Measurements from ENCODE around the gene TIMM8A. TPM values are rescaled to one million over a fixed set of nuclear protein-coding genes. Genes with fewer than 3 reads are reported as not detected.

Gene TIMM8A
- total RNA-seq, 1 donor from 2014 or later = 24.8 TPM

DNA sequence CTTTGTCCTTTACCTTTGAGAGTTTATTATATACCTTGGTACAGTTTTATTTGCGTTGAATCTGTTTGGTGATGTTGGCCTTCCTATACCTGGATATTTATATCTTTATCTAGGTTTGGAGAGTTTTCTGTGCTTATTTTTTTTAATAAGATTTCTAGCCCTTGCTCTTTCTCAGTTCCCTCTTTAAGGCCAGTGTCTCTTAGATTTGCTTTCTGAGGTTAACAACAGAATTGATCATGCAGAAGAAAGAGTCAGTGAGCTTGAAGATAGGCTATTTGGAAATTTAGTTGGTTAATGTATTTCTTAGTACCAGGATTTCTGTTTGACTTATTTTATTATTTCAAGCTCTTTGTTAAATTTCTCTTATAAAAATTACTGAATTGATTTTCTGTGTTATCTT, 44.8 kb downstream of the TIMM8A start:
- DNase-seq = no peak
- no peak for TF ChIP-seq CTCF (IDR thresholded peaks at IDR 0.05; ENCODE audit: borderline replicate concordance)
- Histone ChIP-seq H3K27me3 (ENCODE audit: low read depth) (no peaks in the 10 kb centered on the region), H3K36me3 (no peaks in the 10 kb centered on the region), H3K4me3 (no peak overlapping the region), H3K4me1 (no peaks in the 10 kb centered on the region), H3K27ac (replicated peaks) (no peak overlapping the region), H3K9me3 (replicated peaks) (no peaks in the 10 kb centered on the region)
- intact Hi-C loops (cut with micrococcal nuclease) = no loop called here

Other genes with a start within 250 kb of the TIMM8A start
- gene DRP2, start 129.0 kb downstream of the TIMM8A start, total RNA-seq = 0.14 TPM
- 0.08 TPM for gene TAF7L, start 57.4 kb downstream of the TIMM8A start, total RNA-seq
- 1.3 TPM for gene BTK, start 37.4 kb upstream of the TIMM8A start, total RNA-seq
- 86.9 TPM for gene RPL36A, start 42.3 kb upstream of the TIMM8A start, total RNA-seq
- 10.8 TPM for gene GLA, start 59.2 kb upstream of the TIMM8A start, total RNA-seq
- 51.4 TPM for gene HNRNPH2, start 59.5 kb upstream of the TIMM8A start, total RNA-seq
- 5.3 TPM for gene ARMCX4, start 136.7 kb upstream of the TIMM8A start, total RNA-seq
- 32.7 TPM for gene ARMCX1, start 201.8 kb upstream of the TIMM8A start, total RNA-seq

Data from left ventricle myocardium inferior (tissue), 1 donor.